ENCODE measurements around the gene MYRF.

Gene MYRF

DNA sequence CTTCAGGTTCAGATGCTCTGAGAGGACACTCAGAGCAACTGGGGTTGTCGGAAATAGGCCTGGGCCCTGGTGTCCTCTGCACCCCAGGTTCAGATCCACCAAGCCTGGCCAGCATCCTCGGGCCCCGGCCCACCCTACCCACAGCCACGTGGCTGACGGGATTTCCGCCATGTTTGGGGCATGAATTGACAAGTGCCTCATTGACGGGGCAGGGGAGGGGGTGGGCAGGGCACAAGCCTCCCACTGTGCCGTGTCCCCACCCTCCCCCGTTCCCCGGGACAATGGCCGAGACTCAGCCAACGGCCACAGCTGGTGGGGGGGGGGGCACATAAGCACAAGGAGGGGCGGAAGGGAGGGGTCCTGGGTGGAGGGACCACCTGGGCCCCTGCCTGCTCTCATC, 8.5 kb downstream of the MYRF start:
- peak; percentile 93 for DNase-seq (ENCODE audit: low spot score)

DNA sequence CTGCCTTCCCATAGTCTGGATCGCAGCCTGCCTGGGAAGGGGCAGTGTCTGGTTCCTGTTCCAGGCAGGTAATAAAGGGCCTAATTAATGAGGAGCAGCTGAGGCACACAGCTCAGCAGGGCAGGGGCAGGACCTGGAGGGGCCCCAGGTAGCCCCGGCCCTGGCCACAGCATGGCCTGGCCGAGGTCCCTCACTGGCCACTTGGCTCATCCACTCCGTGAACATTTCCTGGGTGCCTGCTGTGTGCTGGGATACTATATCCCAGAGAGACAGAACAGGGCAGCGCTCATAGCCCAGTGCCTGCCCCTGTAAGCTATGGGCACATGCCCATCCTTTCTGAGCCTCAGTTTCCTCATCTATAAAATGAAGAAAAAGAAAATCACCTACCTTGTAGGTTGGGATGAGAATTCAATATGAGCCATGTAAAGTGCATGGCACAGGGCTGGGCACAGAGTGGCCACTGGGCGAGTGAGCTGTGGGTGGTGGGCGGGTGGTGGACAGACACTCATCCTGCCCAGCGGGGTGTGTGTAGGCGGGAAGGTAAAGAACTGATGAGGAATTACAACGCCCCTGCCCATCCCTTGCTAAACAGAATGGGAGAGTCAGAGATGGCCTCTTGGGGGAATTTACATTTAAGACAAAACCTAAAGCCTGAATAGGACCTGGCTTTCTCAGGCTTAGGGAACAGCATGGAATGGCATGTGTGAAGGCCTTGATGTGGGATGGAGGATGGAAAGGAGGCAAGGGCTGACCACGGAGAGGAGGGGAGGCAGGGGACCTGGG, 9.2 kb downstream of the MYRF start:
- no peak for DNase-seq (ENCODE audit: low spot score)

DNA sequence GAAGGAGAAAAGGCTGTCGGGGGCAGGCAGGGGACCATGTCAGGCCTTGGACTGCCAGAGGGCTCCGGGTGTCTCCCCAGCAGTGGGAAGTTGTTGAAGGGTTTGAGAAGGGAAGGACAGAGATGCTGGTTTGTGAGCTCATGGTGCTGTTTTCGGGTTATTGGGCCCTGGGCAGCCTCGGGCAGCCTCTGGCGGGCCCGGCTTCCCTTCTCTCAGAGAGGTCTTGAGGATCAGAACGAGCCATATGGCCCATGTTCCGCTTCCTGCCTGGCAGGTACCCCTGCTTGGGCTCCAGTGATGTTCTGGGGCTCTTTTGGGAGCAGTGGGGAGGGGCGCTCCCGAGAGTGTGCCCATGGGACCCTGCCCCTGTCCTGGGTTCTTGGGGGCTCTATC, 9.8 kb downstream of the MYRF start:
- DNase-seq (ENCODE audit: low spot score): no peak

DNA sequence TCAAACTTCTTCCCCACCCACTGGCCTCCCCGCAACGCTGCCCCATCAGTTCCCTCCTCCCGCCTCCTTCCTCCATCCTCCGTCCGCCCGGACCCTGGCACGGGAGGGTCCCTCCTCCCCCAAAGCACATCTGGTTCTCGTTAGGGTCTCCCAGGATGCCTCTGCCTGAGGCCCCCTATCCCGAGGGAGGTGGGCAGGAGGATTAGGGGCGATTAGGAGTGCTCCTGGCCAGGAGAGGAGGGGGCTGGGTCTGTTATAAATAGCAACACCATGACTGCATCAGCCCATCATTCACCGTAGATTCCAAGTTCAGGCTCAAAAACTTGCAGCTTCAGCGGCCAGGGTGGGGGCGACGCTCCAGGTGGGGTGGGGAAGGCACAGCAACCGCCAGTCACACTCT, 10.4 kb downstream of the MYRF start:
- DNase-seq (ENCODE audit: low spot score): no peak

GRCh38 chr11:61763930-61764605, 11.6 kb downstream of the MYRF start:
- no peak for DNase-seq (ENCODE audit: low spot score)

- DNase-seq (ENCODE audit: low spot score): no peak
Observed at GRCh38 chr11:61764606-61765260, 12.3 kb downstream of the MYRF start.

DNA sequence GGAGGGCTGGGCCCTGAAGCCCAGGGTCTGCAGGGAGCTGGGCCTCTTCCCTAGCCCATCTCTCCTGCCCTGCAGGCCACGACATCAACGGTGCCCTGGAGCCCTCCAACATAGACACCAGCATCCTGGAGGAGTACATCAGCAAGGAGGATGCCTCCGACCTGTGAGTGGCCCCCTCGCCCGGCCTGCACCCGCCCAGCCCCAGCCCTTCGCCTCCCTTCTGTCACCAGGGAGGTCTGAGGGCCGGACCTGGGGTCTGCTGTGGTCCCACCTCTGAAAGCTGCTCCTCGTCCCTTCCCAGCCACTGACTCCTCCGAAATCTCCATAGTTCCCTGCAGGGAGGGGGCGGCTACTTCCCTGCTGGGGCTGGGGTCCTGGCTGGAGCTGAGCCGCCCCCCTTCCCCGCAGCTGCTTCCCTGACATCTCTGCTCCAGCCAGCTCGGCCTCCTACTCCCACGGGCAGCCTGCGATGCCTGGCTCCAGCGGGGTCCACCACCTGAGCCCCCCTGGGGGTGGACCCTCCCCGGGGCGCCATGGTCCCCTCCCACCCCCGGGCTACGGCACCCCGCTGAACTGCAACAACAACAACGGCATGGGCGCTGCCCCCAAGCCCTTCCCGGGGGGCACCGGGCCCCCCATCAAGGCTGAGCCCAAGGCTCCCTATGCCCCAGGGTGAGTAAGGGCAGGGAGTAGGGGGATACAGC, 13.3 kb downstream of the MYRF start:
- DNase-seq (ENCODE audit: low spot score): no peak

GRCh38 chr11:61766353-61766841, 14.0 kb downstream of the MYRF start:
- DNase-seq (ENCODE audit: low spot score): no peak

DNA sequence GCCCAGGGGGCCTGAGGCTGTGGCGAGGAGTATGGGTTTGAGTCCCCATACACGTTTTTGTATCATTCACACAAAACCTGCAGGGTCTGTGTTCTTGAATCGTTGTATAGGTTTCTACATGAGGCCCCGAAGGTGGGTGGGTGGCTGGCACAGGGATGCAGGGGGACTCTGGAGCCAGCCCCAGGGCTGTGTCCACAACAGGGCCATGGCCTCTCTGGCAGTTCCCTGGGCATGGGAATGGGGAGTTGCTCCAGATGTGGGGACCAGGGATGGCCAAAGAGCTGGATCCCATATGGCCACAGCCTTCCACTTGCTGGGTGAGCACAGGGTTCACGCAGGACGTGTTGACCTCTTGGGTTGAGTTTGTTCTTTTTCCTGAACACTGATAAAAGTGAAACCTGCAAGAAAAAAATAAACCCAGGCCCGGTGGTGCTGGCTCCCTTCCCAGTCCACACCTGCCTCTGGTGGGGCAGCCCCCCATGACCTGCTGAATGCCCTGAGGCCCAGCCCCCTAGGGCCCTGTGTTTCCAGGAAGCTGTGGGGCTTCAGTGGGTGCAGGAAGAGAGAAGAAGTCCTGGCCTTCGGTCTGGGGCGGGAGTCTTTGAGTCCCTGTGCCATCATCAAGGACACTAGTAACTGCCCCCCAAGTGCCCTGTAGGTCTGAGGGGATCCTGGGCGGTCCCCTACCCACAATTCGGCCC, 16.1 kb downstream of the MYRF start:
- DNase-seq (ENCODE audit: low spot score): no peak

DNA sequence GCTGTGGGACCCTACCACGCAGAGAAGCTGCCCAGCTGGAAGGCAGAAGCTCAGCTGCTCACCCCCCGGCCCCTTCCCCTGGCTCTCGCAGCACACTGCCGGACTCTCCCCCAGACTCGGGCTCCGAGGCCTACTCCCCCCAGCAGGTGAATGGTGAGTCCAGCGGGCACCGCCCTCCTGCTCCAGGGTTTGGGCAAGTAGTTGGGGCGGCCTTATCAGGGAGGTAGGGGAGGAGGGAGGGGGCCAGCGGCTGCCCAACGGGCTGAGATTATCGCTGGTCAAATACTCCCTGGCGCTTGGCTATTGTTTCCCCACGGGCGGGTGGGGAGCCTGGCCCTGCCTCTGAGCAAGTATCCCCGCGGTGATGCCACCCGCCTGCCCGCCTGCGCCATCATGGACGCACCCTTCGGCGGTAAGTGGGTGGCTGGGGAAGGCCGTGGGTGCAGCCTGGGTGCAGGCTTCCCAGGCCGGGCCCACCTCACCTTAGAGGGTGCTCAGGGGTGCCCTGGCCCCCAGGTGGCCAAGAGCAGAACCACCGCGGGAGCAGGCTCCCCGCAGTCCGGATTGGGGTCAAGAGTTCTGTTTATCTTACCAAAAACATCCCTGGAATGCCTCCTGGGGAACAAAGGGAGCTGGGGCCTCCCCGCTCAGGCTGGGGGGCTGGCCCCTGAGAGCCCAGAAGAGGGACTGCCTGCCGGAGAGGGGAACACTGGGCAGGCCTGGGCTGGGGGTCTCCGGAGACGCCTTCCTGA, 16.9 kb downstream of the MYRF start:
- no peak for DNase-seq (ENCODE audit: low spot score)

- DNase-seq (ENCODE audit: low spot score): no peak
Observed at GRCh38 chr11:61769946-61770683, 17.7 kb downstream of the MYRF start.

GRCh38 chr11:61771195-61771894, 18.9 kb downstream of the MYRF start:
- no peak for DNase-seq (ENCODE audit: low spot score)

DNA sequence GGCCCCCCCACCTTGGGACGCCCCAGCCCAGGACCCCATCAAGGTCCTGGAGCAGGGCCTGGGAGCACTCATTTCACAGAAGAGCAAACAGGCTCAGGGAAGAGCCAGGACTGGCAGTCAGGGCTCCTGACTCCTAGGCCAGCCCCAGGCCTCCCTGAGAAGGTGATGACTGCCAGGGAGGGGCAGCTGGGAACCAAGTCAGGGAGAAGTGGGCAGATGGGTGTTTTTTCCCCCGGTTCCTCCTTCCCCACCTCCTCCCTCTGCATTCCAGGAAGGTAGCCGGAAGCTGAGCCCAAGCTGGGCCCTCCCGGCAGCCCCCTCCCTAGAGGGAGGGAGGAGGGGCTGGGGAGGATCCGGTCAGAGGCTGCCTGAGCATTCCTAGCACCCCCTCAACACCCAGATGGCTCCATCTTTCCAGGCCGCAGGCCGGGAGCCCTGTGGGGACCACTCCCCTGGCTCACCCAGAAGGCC, 19.6 kb downstream of the MYRF start:
- DNase-seq (ENCODE audit: low spot score): no peak

DNA sequence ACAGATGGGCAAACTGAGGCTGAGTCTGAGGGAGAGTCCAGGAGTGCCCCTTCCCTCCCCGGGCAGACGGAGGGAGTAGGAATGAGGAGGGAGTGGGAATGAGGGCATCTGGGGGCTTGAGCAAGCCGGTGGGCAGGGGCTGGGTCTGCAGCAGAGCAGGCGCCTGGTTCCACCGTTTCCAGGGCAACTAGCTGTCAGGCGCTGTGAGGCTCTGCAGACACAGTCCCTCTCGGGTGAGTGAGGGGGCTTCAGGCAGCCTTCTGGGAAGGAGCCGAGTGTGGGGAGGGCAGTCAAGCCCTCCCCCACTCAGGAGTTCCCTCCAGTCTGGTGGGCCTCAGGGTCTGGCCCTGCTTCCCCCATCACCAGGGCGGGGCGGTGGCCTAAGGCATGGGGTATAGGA, 20.9 kb downstream of the MYRF start:
- DNase-seq (ENCODE audit: low spot score): no peak

DNA sequence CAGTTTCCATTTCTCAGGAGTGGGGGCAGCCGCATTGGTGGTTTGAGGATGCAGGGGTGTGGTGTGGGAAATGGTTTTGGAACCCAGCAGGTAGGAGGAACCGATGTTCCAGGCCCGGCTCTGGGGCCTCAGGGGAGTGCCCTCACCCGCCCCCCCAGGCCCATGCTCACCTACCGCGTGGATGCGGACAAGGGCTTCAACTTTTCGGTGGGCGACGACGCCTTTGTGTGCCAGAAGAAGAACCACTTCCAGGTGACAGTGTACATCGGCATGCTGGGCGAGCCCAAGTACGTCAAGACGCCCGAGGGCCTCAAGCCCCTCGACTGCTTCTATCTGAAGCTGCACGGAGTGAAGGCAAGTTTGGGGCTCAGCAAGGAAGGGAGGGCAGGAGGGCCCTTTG, 21.4 kb downstream of the MYRF start:
- DNase-seq (ENCODE audit: low spot score): no peak

DNA sequence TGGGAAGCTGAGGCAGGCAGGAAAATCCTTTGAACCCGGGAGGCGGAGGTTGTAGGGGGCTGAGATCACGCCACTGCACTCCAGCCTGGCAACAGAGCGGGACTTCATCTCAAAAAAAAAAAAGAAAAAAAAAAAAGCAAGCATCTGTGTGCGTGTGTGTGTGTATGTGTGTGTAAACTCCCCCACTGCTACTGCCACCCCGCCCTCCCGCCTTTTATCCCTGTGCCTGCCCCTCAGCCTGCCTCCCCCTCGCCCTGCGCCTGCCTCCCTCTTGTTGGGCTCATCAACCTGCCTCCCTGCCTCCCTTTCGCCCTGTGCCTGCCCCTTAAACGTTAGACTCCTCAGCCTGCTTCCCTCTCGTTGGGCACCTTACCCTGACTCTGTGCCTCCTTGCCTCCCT, 22.0 kb downstream of the MYRF start:
- DNase-seq (ENCODE audit: low spot score): peak; percentile 57

GRCh38 chr11:61775106-61775505, 22.7 kb downstream of the MYRF start:
- no peak for DNase-seq (ENCODE audit: low spot score)

- DNase-seq (ENCODE audit: low spot score): no peak
Observed at GRCh38 chr11:61775606-61776554, 23.4 kb downstream of the MYRF start.

Data from Ammon's horn (tissue), 1 donor.